DND-41 (cell line): ENCODE data around the gene OR2T12.

Source experiments
- ATAC-seq: fragments of 200-7000 bp; cut with Tn5 transposase; 3 replicates; pipeline ENCODE4 v1.9.1; 2021; ENCODE audit warnings: low read depth; ENCODE audit not compliant: insufficient read depth
- DNase-seq: peaks from one replicate; pipeline ENCODE4 v3.0.0-alpha.2; 2020
- H2AFZ ChIP-seq: 2 replicates; pipeline ENCODE4 v1.6.0; 2012; ENCODE audit warnings: low read depth, low read length
- H3K27ac ChIP-seq: 2 replicates; pipeline ENCODE4 v1.5.1; 2012; ENCODE audit warnings: low read length, inconsistent platforms
- H3K27me3 ChIP-seq: fragments of 200-600 bp; sonication (generic); 2 replicates; pipeline ENCODE4 v1.6.0; 2012; ENCODE audit warnings: low read length, mild to moderate bottlenecking, inconsistent platforms; ENCODE audit not compliant: insufficient read depth, poor library complexity
- H3K36me3 ChIP-seq: 2 replicates; pipeline ENCODE4 v1.5.1; 2012; ENCODE audit warnings: low read length, inconsistent platforms; ENCODE audit not compliant: insufficient read depth
- H3K4me1 ChIP-seq: 2 replicates; pipeline ENCODE4 v1.5.1; 2012; ENCODE audit warnings: mild to moderate bottlenecking, low read length; ENCODE audit not compliant: insufficient read depth
- H3K4me2 ChIP-seq: 2 replicates; pipeline ENCODE4 v1.6.0; 2012; ENCODE audit warnings: mild to moderate bottlenecking, moderate library complexity, low read length, inconsistent platforms; ENCODE audit not compliant: insufficient read depth
- H3K4me3 ChIP-seq, 2 experiments: fragments of 200-600 bp in 1 of 2; shearing (Covaris generic) in 1 of 2; 2 replicates each; pipeline ENCODE4 v1.5.1; 2012 to 2016; ENCODE audit warnings: inconsistent platforms in 2 of 2, low read length in 2 of 2, mild to moderate bottlenecking in 2 of 2, low read depth in 1 of 2, moderate library complexity in 1 of 2
- H3K79me2 ChIP-seq: 2 replicates; pipeline ENCODE4 v1.6.0; 2012; ENCODE audit warnings: low read length, inconsistent platforms; ENCODE audit not compliant: insufficient read depth
- H3K9ac ChIP-seq: 2 replicates; pipeline ENCODE4 v1.6.0; 2012; ENCODE audit warnings: low read depth, mild to moderate bottlenecking, inconsistent platforms, low read length, moderate library complexity
- H3K9me3 ChIP-seq: 2 replicates; pipeline ENCODE4 v1.5.1; 2012; ENCODE audit warnings: low read length, moderate library complexity, mild to moderate bottlenecking, inconsistent platforms; ENCODE audit not compliant: insufficient read depth, severe bottlenecking
- H4K20me1 ChIP-seq: 2 replicates; pipeline ENCODE4 v1.6.0; 2012; ENCODE audit warnings: low read length; ENCODE audit not compliant: insufficient read depth
- EZH2 ChIP-seq: IDR thresholded peaks from 3 replicates; pipeline ENCODE4 v1.6.1; 2012; ENCODE audit warnings: borderline replicate concordance, low read depth, mild to moderate bottlenecking, moderate library complexity, low read length, inconsistent platforms; ENCODE audit not compliant: severe bottlenecking
- TF ChIP-seq, protein P1 (sequence below): IDR thresholded peaks from 2 replicates; pipeline ENCODE4 v1.5.1; 2012; ENCODE audit warnings: borderline replicate concordance, low read length, moderate library complexity, mild to moderate bottlenecking; ENCODE audit not compliant: poor library complexity, severe bottlenecking; ENCODE audit errors: extremely low read depth

Gene OR2T12, protein sequence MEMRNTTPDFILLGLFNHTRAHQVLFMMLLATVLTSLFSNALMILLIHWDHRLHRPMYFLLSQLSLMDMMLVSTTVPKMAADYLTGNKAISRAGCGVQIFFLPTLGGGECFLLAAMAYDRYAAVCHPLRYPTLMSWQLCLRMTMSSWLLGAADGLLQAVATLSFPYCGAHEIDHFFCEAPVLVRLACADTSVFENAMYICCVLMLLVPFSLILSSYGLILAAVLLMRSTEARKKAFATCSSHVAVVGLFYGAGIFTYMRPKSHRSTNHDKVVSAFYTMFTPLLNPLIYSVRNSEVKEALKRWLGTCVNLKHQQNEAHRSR

DNA sequence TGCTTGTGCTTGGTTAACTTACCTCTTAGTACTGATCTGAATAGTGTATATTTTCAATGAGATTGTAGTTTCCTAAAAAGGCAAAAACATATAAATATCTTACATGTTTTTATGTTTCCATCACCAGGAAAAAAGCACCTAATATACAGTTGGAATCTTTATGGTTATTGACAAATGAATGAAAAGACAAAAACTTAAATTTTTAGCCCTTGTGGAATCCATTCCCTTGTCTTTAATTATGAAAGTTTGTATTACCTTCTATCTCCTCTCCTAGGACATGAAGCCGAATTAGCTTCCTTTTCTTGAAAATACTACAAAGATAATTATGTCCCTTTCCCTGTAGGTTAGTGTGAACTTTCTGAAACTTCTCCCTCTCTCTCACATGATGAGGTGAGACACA lies at the start of gene OR2T12:
TSS of gene OR2T12 (minus strand) at position 101 of the 400 bp plus-strand sequence. CDS start 7,846 bp downstream, outside the sequence.
- no peaks in the 10 kb centered on the region for H4K20me1 ChIP-seq
- no peaks in the 10 kb centered on the region for H3K4me1 ChIP-seq
- no peak within 1 kb of the TSS for H2AFZ ChIP-seq
- no peaks in the 10 kb centered on the region for H3K79me2 ChIP-seq
- H3K4me2 ChIP-seq = no peak within 1 kb of the TSS
- H3K36me3 ChIP-seq = no peaks in the 10 kb centered on the region
- no peak within 1 kb of the TSS for H3K9ac ChIP-seq
- no peak for TF ChIP-seq EZH2
- TF ChIP-seq, protein P1, sequence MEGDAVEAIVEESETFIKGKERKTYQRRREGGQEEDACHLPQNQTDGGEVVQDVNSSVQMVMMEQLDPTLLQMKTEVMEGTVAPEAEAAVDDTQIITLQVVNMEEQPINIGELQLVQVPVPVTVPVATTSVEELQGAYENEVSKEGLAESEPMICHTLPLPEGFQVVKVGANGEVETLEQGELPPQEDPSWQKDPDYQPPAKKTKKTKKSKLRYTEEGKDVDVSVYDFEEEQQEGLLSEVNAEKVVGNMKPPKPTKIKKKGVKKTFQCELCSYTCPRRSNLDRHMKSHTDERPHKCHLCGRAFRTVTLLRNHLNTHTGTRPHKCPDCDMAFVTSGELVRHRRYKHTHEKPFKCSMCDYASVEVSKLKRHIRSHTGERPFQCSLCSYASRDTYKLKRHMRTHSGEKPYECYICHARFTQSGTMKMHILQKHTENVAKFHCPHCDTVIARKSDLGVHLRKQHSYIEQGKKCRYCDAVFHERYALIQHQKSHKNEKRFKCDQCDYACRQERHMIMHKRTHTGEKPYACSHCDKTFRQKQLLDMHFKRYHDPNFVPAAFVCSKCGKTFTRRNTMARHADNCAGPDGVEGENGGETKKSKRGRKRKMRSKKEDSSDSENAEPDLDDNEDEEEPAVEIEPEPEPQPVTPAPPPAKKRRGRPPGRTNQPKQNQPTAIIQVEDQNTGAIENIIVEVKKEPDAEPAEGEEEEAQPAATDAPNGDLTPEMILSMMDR = no peak
- no peaks in the 10 kb centered on the region for H3K27me3 ChIP-seq
- H3K27ac ChIP-seq = no peak within 1 kb of the TSS
- no peaks in the 10 kb centered on the region for H3K9me3 ChIP-seq
- H3K4me3 ChIP-seq = no peak within 1 kb of the TSS
- no peak for ATAC-seq
- DNase-seq = no peak

DNA sequence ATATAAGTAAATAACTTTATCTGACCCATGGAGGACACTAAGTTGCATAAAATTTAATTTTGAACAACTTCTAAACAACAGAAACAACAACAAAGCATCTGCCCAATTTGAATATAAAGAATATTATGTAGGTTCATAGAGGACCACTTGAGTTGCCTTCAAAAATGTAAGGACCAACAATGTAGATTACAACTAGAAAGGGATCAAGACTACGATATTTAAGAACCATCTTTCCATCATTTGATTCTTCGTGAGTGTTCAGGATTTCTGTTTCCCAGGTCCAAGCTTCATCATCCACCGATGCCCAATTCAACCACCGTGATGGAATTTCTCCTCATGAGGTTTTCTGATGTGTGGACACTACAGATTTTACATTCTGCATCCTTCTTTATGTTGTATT lies 45.3 kb upstream of the OR2T12 start, which contains the start of gene OR14C36:
TSS of gene OR14C36 (plus strand) at position 301 of the 400 bp plus-strand sequence. CDS start at position 301, 0 bp downstream.
- no peak within 1 kb of the TSS for H3K4me3 ChIP-seq

DNA sequence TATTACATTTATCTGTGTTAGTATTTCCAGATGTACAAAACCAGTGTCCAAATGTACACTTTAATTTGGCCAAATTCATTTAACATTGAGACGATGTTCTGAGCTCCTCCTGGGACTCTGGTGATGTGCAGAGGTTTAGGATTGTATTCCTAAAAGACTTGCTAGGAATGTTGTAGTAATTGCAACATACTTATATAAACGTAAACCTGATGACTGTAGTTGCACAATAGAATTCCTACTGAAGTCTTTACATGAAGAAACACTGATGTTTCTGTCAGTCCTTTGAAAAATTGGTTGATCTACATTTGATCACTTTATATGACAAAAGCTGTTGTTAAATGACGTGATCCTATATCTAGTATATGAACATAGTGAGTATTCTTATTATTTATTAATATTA lies 40.2 kb upstream of the OR2T12 start:
- TF ChIP-seq, protein P1 = no peak
- TF ChIP-seq EZH2 = no peak
- no peaks in the 10 kb centered on the region for H3K36me3 ChIP-seq
- no peak overlapping the region for H3K9ac ChIP-seq
- no peaks in the 10 kb centered on the region for H3K27me3 ChIP-seq
- no peaks in the 10 kb centered on the region for H3K4me1 ChIP-seq
- no peaks in the 10 kb centered on the region for H3K9me3 ChIP-seq
- H2AFZ ChIP-seq = no peak overlapping the region
- H3K79me2 ChIP-seq = no peaks in the 10 kb centered on the region
- ATAC-seq (no peak), DNase-seq (no peak)
- no peak overlapping the region for H3K4me3 ChIP-seq
- H3K27ac ChIP-seq = no peak overlapping the region
- no peak overlapping the region for H3K4me2 ChIP-seq
- no peaks in the 10 kb centered on the region for H4K20me1 ChIP-seq

More for the DNA sequence above, 45.3 kb upstream of the OR2T12 start, which contains the start of gene OR14C36:
- no peak within 1 kb of the TSS for H3K9ac ChIP-seq
- no peaks in the 10 kb centered on the region for H4K20me1 ChIP-seq
- no peaks in the 10 kb centered on the region for H3K79me2 ChIP-seq
- H3K9me3 ChIP-seq = no peaks in the 10 kb centered on the region
- H3K27ac ChIP-seq = no peak within 1 kb of the TSS
- no peaks in the 10 kb centered on the region for H3K4me1 ChIP-seq
- TF ChIP-seq, protein P1 = no peak
- no peak for TF ChIP-seq EZH2
- no peaks in the 10 kb centered on the region for H3K27me3 ChIP-seq
- H3K36me3 ChIP-seq = no peaks in the 10 kb centered on the region
- H2AFZ ChIP-seq = no peak within 1 kb of the TSS
- ATAC-seq (no peak), DNase-seq (no peak)
- no peak within 1 kb of the TSS for H3K4me2 ChIP-seq
